IMR-90 (cell line): Measurements from ENCODE around the gene PHAF1. TPM values are rescaled to one million over a fixed set of nuclear protein-coding genes. Genes with fewer than 3 reads are reported as not detected.
A peak's percentile ranks its signal among the peaks of the same experiment; 100 is the strongest.

ENCODE experiments used
- ATAC-seq: fragments of 200-7000 bp; cut with Tn5 transposase; 2 replicates; pipeline ENCODE4 v1.9.1; 2020; ENCODE audit warnings: low read depth, mild to moderate bottlenecking, moderate library complexity
- BruUV-seq: library from RNA; stranded (reverse); fragments of 400-500 nt; replicated peaks from 2 replicates; lab custom pipeline; 2021; lab: Mats Ljungman, UMichigan
- CTCF ChIA-PET: fragments of 300-600 bp; formaldehyde crosslinking; extraction: SDS; loops from one replicate; lab custom pipeline; 2021; ENCODE audit warnings: antibody characterized with exemption; lab: Yijun Ruan, JAX
- POLR2A ChIA-PET: fragments of 300-600 bp; sonication (Branson Sonifier 250); formaldehyde crosslinking; loops from one replicate; lab custom pipeline; 2022; ENCODE audit warnings: antibody characterized with exemption; ENCODE audit not compliant: unreplicated experiment; lab: Charles Lee
- DNase-seq: peaks from one replicate; pipeline ENCODE4 v3.0.0; 2013
- H2AFZ ChIP-seq: replicated peaks from 2 replicates; pipeline ENCODE3; 2013; ENCODE audit warnings: low read length, mild to moderate bottlenecking; ENCODE audit not compliant: poor library complexity
- H2AK5ac ChIP-seq: 2 replicates; pipeline ENCODE4 v1.6.1; 2013; ENCODE audit warnings: low read depth, low read length, inconsistent platforms
- H2AK9ac ChIP-seq: replicated peaks from 2 replicates; pipeline ENCODE3; 2013; ENCODE audit warnings: mild to moderate bottlenecking, low read depth, low read length, moderate library complexity; ENCODE audit not compliant: poor library complexity
- H2BK120ac ChIP-seq: 2 replicates; pipeline ENCODE4 v1.6.1; 2013; ENCODE audit warnings: low read depth, low read length, inconsistent platforms
- H2BK15ac ChIP-seq: 3 replicates; pipeline ENCODE4 v1.6.1; 2013; ENCODE audit warnings: low read depth, low read length, inconsistent platforms
- H2BK20ac ChIP-seq: 2 replicates; pipeline ENCODE4 v1.6.1; 2013; ENCODE audit warnings: low read depth, mild to moderate bottlenecking, inconsistent platforms, low read length, moderate library complexity
- H2BK5ac ChIP-seq: 2 replicates; pipeline ENCODE4 v1.6.1; 2013; ENCODE audit warnings: mild to moderate bottlenecking, low read depth, low read length, inconsistent platforms; ENCODE audit not compliant: poor library complexity, severe bottlenecking
- H3K14ac ChIP-seq: replicated peaks from 2 replicates; pipeline ENCODE4 v1.6.1; 2013; ENCODE audit warnings: low read depth, low read length, inconsistent platforms
- H3K18ac ChIP-seq: 2 replicates; pipeline ENCODE4 v1.6.1; 2013; ENCODE audit warnings: low read depth, low read length, control low read depth
- H3K23ac ChIP-seq: 2 replicates; pipeline ENCODE4 v1.6.1; 2013; ENCODE audit warnings: low read depth, low read length, inconsistent platforms
- H3K27ac ChIP-seq: 2 replicates; pipeline ENCODE4 v1.5.1; 2013; ENCODE audit warnings: mild to moderate bottlenecking, control low read depth, low read length; ENCODE audit not compliant: insufficient read depth
- H3K27me3 ChIP-seq: 2 replicates; pipeline ENCODE4 v1.6.1; 2013; ENCODE audit warnings: low read length; ENCODE audit not compliant: control insufficient read depth, insufficient read depth
- H3K36me3 ChIP-seq: 2 replicates; pipeline ENCODE4 v1.6.1; 2013; ENCODE audit warnings: low read length, mixed read lengths; ENCODE audit not compliant: control insufficient read depth, insufficient read depth
- H3K4ac ChIP-seq: 2 replicates; pipeline ENCODE4 v1.6.1; 2013; ENCODE audit warnings: low read depth, low read length, inconsistent platforms
- H3K4me1 ChIP-seq: 2 replicates; pipeline ENCODE4 v1.6.1; 2013; ENCODE audit warnings: low read length, mixed read lengths; ENCODE audit not compliant: control insufficient read depth, insufficient read depth
- H3K4me2 ChIP-seq: 2 replicates; pipeline ENCODE4 v1.6.1; 2013; ENCODE audit warnings: low read depth, mild to moderate bottlenecking, control low read depth, low read length, moderate library complexity
- H3K4me3 ChIP-seq: 2 replicates; pipeline ENCODE4 v1.5.1; 2013; ENCODE audit warnings: low read depth, mild to moderate bottlenecking, control low read depth, low read length, moderate library complexity; ENCODE audit not compliant: insufficient read depth
- H3K56ac ChIP-seq: 2 replicates; pipeline ENCODE4 v1.6.1; 2013; ENCODE audit warnings: low read length, inconsistent platforms; ENCODE audit not compliant: insufficient read depth; ENCODE audit errors: extremely low read depth
- H3K79me1 ChIP-seq, 2 experiments: 2 replicates each; pipeline ENCODE4 v1.6.1; 2013; ENCODE audit warnings: low read length in 2 of 2, inconsistent platforms in 1 of 2, low read depth in 1 of 2
- H3K9ac ChIP-seq: 2 replicates; pipeline ENCODE4 v1.6.1; 2013; ENCODE audit warnings: low read depth, low read length, control low read depth
- H3K9me1 ChIP-seq: 2 replicates; pipeline ENCODE4 v1.6.1; 2013; ENCODE audit warnings: low read length, inconsistent platforms; ENCODE audit not compliant: insufficient read depth
- H3K9me3 ChIP-seq: 2 replicates; pipeline ENCODE4 v1.6.1; 2013; ENCODE audit warnings: low read length; ENCODE audit not compliant: control insufficient read depth, insufficient read depth
- H4K20me1 ChIP-seq: 2 replicates; pipeline ENCODE4 v1.6.1; 2013; ENCODE audit warnings: low read length, inconsistent platforms; ENCODE audit not compliant: insufficient read depth
- H4K5ac ChIP-seq: 2 replicates; pipeline ENCODE4 v1.6.1; 2013; ENCODE audit warnings: mild to moderate bottlenecking, low read depth, low read length, control low read depth
- H4K8ac ChIP-seq, 2 experiments: 2 replicates each; pipeline ENCODE4 v1.6.1; 2013; ENCODE audit warnings: low read depth in 2 of 2, low read length in 2 of 2, control low read depth in 1 of 2, inconsistent platforms in 1 of 2
- H4K91ac ChIP-seq: 2 replicates; pipeline ENCODE4 v1.6.1; 2013; ENCODE audit warnings: low read depth, low read length, inconsistent platforms; ENCODE audit not compliant: insufficient read depth
- BHLHE40 ChIP-seq: fragments of 150-350 bp; IDR thresholded peaks from 2 replicates; pipeline ENCODE4 v1.6.1; 2016; ENCODE audit warnings: mild to moderate bottlenecking, low read depth, low read length
- CHD1 ChIP-seq: IDR thresholded peaks from 2 replicates; pipeline ENCODE4 v1.6.1; 2012; ENCODE audit warnings: low read depth, low read length, improper control_type of control experiment
- FOS ChIP-seq: fragments of 150-350 bp; IDR thresholded peaks from 2 replicates; pipeline ENCODE4 v1.6.1; 2016; ENCODE audit warnings: low read depth, low read length
- MAFK ChIP-seq: IDR thresholded peaks from 2 replicates; pipeline ENCODE4 v1.6.1; 2012; ENCODE audit warnings: low read depth, low read length, improper control_type of control experiment
- POLR2A ChIP-seq: IDR thresholded peaks from 2 replicates; pipeline ENCODE4 v1.6.1; 2012; ENCODE audit warnings: mild to moderate bottlenecking, low read depth, low read length
- RAD21 ChIP-seq: IDR thresholded peaks from 2 replicates; pipeline ENCODE4 v1.6.1; 2012; ENCODE audit warnings: low read length, improper control_type of control experiment
- RFX5 ChIP-seq: IDR thresholded peaks from 2 replicates; pipeline ENCODE4 v1.8.0; 2012; ENCODE audit warnings: low read depth, mild to moderate bottlenecking, low read length, moderate library complexity
- USF2 ChIP-seq: fragments of 150-350 bp; IDR thresholded peaks from 2 replicates; pipeline ENCODE4 v1.6.1; 2017; ENCODE audit warnings: mild to moderate bottlenecking, antibody characterized with exemption, low read length, low read depth
- WGBS, 2 experiments: methylation state at CpG; one replicate each; pipeline versions ENCODE4 v1.1.5 to v1.1.7; 2013; ENCODE audit warnings: missing lambda C conversion rate in 2 of 2; ENCODE audit not compliant: insufficient read length in 1 of 2; ENCODE audit errors: extremely low coverage in 2 of 2; 5-methylcytosine and 5-hydroxymethylcytosine counted together
- dilution Hi-C: fragments of 300-500 bp; cut with HindIII; formaldehyde crosslinking; loops from one replicate; pipeline ENCODE4 v1.14.3; 2018; ENCODE audit warnings: low sequenced_read_pairs; ENCODE audit not compliant: unreplicated experiment
- in situ Hi-C: fragments of 300-500 bp; cut with MboI; formaldehyde crosslinking; loops from 3 replicates; pipeline ENCODE4 v1.14.3; 2019; ENCODE audit warnings: low sequenced_read_pairs, inconsistent platforms, mixed read lengths
- intact Hi-C: fragments of 100-400 bp; cut with micrococcal nuclease; formaldehyde crosslinking; loops from 2 replicates; pipeline ENCODE4 v1.10.0; 2022
- polyA plus RNA-seq, 3 experiments: library from polyadenylated mRNA; depleted of rRNA; stranded (reverse); fragments of >200 nt; gene quantifications; 2 replicates each; pipeline ENCODE4 v1.2.3, GENCODE V29; 2012; ENCODE audit warnings: low replicate concordance in 1 of 3
- total RNA-seq: library from RNA; depleted of rRNA; stranded (reverse); fragments of >200 nt; gene quantifications from 2 replicates; pipeline ENCODE4 v1.2.3, GENCODE V29; 2012

The PHAF1 gene
- total and polyA plus RNA-seq, 2 of the 4 experiments (the other 2 are of a cell fraction): 14.0 to 19.8 TPM

GRCh38 chr16:67170168-67170948 lies 60.6 kb downstream of the PHAF1 start, which contains the start of gene NOL3 (continued):
- TF ChIP-seq RFX5: no peak
- TF ChIP-seq POLR2A: peak; percentile 45; the same call in 1 of the 2 replicates
- TF ChIP-seq RAD21: 0 out of 2 replicates have a peak, but pooled peaks have one; percentile 13
- no peak for TF ChIP-seq CHD1

- POLR2A ChIA-PET: interaction anchor here (0.7 kb wide), 1 partner anchor 33 kb away, joined by 7 read pairs; no protein-coding TSS in a partner anchor
Measured at GRCh38 chr16:67170949-67171649, 61.4 kb downstream of the PHAF1 start.

More at GRCh38 chr16:67170949-67171649, 61.4 kb downstream of the PHAF1 start:
- Histone ChIP-seq H3K4me1 (peaks cover 29% of the 10 kb centered on the region), H4K8ac (peak overlapping the region; percentile 77 to 96), H3K9me3 (no peaks in the 10 kb centered on the region), H3K56ac (peak overlapping the region; percentile 72; the same call in 1 of the 2 replicates), H2AFZ (peak overlapping the region; percentile 92), H2BK120ac (peak overlapping the region; percentile 74), H3K79me1 (peaks cover 9 to 38% of the 10 kb centered on the region in 2 experiments; a peak in 3 of 4 replicates), H3K4me2 (peak overlapping the region; percentile 74), H3K4me3 (peak overlapping the region; percentile 44), H4K20me1 (0 out of 2 replicates have a peak, but pooled peaks cover 4% of the 10 kb centered on the region), H2BK5ac (peak overlapping the region; percentile 85), H2BK15ac (peak overlapping the region; percentile 55), H2AK9ac (peak overlapping the region; percentile 99), H3K9ac (peak overlapping the region; percentile 68), H3K4ac (peak overlapping the region; percentile 94), H3K36me3 (peaks cover 8% of the 10 kb centered on the region; the same call in 1 of the 2 replicates), H3K18ac (peak overlapping the region; percentile 84), H3K23ac (peak overlapping the region; percentile 97), H2AK5ac (peak overlapping the region; percentile 99), H3K27ac (peak overlapping the region; percentile 80), H2BK20ac (peak overlapping the region; percentile 82), H4K91ac (peak overlapping the region; percentile 98), H3K14ac (peak overlapping the region; percentile 89), H3K9me1 (peaks cover 20% of the 10 kb centered on the region), H4K5ac (peak overlapping the region; percentile 84), H3K27me3 (peaks cover 4% of the 10 kb centered on the region; the same call in 1 of the 2 replicates)
- dilution Hi-C loops (no loop called here), in situ Hi-C loops (no loop called here), intact Hi-C loops (no loop called here)
- TF ChIP-seq BHLHE40 (no peak), USF2 (no peak), FOS (no peak), MAFK (no peak)
- 46% methylated on average over 3 of the region's 14 CpGs; no CpG with 5 or more reads in 1 of the 2 experiments for WGBS, 2 experiments
- ATAC-seq (peak; percentile 19), DNase-seq (peak; percentile 41)
- CTCF ChIA-PET: interaction anchor here (1.1 to 1.5 kb wide), 2 partner anchors 10 to 14 kb away, joined by 5 to 6 read pairs; no protein-coding TSS in a partner anchor
- BruUV-seq: no TSS peak
